Stimulated activated CD8-positive, alpha-beta memory T cell treated with anti-CD3 and anti-CD28 coated beads, Interleukin-15, amount 100 ng/mL, for 4 hours (primary cell): Measurements from ENCODE around the gene PHACTR1.

Experiments
- DNase-seq, 2 donors: peaks; one replicate each; pipeline ENCODE4 v3.0.0-alpha.2; 2020; ENCODE audit warnings: low read depth in 2 of 2

Gene PHACTR1

DNA sequence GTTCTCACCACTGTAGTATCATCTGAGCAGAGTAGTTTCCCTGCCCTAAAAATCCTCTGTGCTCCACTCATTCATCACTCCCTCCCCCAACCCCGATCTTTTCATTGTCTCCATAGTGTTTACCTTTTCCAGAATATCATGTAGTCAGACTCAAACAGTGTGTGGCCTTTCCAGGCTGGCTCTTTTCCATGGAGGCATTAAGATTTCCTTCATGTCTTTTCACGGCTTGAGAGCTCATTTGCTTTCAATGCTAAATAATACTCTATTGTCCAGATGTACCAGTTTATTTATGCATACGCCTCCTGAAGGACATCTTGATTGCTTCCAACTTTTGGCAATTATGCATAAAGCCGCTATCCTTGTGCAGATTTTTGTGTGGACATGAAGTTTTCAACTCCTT lies 235.8 kb downstream of the PHACTR1 start:
- no peak for DNase-seq

DNA sequence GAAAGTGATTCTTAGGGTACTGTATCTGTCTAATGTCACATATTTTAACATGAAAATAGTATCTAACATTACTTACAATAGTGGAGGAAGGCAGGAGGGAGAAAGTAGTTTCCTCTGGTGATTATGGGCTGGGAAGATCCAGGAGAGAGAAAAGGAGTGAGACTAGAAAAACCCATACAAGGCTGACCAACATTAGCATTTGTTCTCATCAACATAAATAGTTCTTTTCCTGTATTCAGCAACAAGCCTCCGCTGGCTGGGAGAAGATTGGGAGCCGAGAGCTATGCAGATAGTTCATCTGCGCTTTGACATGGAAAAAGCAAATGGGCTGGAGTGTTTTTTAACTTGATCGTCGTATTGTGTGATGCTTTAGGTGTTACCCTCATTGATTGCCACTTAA lies 239.4 kb downstream of the PHACTR1 start:
- no peak for DNase-seq

DNA sequence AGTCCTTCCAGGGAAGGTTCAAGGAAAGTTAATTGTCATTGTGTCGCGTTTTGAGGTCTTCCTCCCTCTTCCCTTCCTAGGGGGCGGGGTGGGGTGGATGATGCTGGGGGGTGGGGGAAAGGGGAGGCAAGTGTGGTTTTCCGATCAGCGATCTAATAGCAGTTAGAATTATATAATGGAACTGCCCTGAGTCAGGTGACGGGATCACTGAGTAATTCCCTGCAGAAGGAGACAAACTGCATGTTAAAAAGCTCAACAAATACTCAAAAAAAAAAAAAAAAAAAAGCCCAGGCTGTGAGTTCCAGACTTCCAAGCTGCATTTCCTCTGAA lies 240.4 kb downstream of the PHACTR1 start:
- no peak for DNase-seq

DNA sequence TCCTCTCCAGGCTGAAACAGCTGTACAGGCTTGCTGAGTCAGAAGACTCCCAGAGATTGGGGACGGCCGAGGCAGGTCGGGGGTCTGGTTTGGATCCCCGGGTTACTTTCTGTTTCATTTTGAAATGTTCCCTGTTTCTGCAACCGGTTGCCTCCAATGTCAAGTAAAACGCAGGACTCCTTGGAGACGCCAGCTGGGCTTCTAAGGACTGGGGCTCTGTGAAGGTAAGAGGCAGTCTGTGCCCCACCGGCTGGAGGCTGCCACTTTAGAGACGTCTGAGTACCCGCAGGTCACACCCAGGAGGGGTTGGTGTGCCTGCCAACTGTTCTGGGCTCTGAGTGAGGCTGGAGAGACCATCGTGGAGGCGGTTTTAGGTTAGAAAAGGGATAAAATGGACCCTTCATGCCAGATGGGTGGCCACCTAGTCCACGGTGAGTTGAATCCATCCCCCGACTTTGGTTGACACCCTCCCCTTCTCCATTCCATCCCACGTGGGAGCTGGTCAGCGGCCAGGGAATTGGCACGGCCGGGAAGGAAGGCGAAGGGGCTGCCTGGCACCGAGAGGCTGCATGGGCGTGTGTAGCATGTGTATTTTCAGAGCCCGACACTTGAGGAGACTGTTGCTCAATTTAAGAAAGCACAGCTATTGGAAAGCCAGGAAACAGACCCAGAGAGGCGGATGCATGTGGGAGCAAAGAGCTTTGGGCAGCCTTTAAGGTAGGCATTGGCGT lies 240.9 kb downstream of the PHACTR1 start:
- DNase-seq, result no peak

DNA sequence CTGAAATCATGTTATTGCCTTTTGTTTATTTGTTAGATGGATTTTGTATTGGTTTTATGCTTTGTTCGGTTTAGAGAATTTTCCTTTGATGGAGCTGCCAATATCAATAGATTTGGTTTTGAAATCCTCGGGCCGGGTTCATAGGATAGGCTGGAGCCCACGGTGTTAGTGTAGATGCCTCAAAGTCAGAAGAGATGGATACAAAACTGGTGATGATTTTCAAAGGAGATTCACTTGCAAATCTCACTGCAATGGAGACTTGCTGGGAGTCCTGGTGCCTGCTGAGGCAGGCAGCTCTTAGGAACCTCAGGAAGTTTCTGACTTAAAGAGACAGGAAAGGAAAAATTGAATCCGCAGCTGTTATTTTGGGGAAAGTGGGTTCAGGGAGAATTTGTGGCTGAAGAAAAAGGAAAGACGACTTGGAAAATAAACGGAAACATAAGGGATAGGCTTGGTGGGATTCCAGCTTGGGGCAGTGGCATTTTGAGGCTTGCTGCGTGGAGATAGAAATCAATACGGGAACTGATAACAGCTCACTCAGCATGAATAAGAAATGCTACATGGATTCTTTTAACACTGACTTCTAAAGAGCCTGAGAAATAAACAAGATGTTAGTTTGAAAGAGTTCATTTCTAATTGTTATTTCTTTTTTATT lies 241.6 kb downstream of the PHACTR1 start:
- DNase-seq, result no peak

DNA sequence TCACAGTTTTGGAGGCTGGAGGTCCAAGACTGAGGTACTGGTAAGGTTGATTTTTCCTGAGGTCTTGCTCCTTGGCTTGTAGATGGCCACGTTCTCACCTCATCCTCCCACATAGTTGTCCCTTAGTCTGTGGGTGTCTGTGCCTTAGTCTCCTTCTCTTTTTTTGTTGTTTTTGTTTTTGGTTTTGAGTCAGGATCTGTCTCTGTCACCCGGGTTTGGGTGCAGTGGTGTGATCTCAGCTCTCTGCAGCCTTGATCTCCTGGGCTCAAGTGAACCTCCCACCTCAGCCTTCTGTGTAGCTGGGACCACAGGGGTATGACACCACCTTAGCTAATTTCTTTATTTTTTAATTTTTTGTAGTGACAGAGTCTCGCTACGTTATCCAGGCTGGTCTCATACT lies 245.2 kb downstream of the PHACTR1 start:
- no peak for DNase-seq

DNA sequence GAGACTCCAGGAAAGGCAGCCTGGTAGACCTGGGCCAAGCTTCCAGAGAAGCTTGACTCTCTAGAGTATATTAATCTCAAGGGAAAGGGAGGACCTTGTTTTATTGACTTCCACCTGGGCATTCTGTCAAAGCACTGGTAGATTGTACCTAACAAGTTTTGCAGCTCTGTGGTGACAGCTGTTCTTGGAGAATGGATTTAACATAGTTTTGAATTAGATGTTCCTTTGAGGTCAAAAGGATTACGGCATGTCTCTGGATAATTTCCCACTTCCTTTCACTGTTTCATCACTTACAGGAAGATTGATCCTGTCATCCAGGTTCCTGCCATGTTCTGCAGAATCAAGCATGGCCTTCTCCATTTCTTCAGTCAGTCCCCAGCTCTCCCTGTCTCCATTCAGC lies 246.0 kb downstream of the PHACTR1 start:
- no peak for DNase-seq

DNA sequence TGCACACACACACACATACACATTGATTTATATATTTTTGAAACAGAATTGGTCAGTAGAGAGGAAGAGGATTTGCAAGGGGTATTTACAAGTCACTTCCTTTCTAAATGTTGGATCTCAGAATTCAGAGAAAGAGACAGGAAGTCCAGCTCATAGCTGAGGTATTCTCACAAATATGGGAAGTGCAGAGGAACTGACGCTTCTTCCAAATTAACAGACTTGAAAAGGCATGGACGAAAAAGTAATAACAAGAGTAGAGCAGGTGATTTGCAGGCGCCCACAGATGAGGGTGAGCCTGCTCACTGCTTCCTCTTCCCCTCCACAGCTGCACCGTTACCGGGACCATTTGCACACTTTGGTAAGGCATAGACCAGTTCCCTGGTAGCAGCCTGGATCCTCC lies 246.4 kb downstream of the PHACTR1 start:
- DNase-seq, result no peak

DNA sequence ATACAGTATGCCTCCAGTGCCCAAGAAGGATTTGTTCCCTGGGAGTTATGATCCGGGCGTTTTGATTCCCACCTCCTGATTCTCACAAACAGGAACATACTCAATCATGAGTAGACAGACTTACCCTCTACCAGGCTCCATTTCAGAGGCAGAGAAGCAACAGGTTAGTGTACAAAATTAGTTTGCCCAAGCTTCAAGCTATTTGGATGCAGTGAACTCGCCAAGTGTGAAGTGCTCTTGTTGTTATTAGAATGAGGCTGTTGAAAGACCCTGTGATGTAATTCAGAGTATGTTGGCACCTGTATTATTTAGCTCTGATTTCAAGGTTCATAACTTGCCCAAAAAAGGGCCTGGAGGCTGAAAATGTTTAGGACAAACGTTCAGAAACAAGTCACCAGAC lies 247.0 kb downstream of the PHACTR1 start:
- DNase-seq, result no peak

DNA sequence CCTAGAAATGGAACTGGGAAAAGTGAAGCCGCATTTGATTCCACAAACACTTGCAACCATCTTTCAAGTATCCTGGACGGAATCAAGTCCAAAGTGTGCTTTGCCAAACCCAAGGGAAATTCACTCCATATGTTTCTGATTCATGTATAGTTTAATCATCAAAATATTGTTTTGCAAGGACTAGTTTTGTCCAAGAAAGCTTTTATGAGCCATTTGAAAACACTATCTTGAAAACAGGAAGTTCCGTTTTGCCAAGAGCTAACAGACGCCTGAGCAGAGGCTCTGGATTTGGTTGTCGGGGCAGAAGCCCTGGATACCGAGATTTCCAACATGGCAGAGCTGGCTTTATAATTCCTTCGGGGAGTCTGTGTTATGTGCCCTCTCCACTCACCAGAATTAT lies 251.1 kb downstream of the PHACTR1 start:
- no peak for DNase-seq

DNA sequence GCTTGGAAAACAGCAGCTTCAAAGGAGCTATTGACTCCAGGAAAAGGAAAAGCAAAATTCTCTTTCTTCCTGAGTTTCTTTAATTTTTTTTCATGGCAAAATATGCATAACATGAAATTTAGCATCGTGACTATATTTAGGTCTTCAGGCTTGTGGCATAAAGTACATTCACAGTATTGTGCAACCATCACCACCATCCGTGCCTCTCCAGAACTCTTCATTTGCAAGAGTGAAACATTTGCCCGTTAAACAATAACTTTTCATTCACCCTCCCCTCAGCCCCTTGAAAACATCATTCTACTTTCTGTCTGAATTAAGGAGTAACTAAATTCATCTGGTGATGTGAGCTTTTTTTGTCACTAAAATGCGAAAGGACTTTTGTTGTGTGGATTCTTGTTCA lies 251.7 kb downstream of the PHACTR1 start:
- no peak for DNase-seq

DNA sequence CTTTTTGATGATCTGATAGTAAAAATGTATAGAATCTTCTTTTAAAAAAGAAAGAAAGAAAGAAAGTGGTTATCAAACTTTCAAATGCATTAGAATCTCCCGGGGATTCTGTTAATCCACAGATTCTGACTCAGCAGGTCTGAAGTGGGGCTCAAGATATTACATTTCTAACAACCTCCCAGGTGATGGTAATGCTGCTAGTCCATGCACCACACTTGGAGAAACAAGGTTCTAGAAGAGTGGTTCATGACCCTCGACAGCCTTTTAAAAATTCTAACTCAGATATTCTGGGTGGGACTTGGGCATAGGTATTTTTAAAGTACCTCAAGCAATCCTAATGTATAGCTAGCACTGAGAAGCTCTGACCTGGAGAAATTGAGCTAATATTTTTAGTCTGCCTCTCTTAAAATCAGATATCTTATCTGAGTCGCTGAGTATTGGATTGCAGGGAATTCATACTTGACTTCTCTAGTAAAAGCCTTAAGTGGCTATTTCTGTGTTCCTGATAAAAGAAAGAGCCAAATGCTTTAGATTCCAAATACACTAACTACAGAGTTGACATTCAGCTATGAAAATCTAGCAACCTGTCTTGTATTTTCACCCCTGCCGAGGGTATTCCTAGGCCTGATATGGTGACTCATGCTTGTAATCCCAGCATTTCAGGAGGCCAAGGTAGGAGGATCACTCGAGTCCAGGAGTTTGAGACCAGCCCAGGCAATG lies 252.4 kb downstream of the PHACTR1 start:
- no peak for DNase-seq

DNA sequence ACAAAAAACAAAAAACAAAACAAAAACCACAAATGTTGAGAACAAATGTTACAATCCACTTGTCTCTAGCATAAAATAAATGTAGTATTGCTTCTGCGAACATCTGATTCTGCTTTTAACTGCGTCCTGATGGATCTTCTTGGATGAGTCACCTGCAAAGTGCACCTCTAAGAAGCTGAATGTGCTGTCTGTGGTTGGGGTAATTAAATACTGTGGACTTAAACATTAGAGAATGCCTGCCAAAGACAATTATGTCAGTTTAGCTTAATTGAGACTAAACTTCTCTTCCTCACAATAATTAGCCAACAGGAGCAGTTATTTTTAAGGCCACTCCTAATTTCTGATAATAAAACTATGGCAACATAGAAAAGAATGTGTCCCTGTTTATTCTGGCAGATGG lies 253.4 kb downstream of the PHACTR1 start:
- DNase-seq, result no peak

DNA sequence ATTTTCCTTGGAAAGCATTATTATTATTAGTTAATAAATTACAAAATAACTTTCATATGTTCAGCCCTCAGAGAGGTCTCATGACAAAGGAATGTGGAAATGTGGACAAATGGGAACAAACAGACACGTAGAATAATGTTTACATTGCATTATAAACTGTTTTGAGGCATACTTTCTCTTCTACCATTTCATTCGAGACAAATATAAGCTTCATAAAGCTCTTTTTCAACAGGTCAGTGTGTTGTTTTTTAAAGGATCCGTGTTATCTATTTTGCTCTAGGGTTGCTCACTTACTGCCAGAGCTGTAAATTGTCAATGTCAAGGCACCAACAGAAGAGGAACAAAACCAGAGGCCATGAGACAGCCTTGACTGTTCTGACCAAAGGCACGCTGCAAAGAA lies 256.8 kb downstream of the PHACTR1 start:
- DNase-seq, result no peak

DNA sequence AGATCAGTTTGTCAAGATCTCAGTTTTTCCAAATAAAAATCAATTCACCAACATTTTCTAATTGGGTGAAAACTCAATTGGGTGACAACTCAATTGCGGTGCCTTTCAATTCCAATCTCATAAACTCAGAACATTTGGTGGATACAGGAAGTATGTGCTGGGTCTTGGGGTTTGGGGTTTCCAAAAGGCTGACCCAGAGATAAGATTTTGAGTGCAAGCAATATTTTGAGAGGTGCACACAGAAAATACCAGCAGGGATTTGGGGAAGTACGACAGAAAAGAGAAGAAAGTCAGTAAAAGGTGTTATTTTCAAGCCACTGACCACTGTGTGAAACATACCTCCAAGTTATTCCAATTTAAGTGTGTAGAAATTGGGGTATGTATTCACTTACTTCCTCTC lies 258.0 kb downstream of the PHACTR1 start:
- no peak for DNase-seq

DNA sequence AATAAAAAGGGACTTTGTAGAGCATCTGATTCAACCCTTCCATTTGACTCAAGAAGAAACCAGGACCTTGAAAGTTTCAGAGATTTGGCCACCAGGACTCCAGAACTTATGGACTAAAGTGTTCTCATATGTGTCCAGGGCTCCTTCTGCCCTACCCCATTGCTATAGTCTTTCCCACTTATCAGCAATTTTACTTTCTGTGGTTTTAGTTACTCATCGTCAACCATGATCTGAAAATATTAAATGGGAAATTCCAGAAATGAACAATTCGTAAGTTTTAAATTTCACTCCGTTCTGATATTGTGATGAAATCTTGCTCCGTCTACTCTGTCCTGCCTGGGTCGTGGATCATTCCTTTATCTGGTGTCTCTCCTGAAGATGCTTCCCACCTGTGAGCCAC lies 259.8 kb downstream of the PHACTR1 start:
- no peak for DNase-seq

DNA sequence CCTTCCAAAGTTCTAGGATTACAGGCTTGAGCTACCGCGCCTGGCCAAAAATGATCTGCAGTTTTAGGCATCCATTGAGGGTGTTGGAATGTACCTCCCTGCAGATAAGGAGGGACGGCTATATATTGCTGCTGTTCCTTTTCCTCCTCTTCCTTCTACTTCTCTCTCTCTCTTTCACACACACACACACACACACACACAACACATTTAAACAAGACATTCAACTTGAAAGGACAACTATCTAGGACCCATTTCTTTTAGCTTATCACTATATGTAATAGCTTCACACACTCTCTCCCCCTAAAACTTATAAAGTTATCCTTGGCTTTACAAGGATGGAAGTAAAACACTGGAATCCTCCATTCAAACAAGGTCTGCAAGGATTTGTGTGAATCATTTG lies 260.6 kb downstream of the PHACTR1 start:
- no peak for DNase-seq

DNA sequence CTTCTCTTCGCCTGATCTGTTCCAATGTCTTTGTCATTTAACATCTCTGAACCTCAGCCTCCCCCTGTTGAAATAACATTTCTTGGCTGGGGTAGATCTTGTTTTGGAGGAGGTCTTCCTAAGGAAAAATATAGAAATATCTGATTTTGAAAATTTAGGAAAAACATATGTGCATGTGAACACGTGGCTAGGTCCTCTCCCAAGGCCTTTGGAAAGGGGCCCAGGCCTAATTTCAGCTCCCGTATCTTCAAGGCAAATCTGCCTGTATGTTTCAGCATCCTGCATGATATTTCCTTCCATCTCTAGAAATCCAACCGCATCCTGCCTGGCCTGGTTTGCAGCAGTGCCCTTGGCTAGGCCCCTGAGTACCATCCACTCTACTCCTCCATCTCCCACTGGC lies 261.2 kb downstream of the PHACTR1 start:
- no peak for DNase-seq

DNA sequence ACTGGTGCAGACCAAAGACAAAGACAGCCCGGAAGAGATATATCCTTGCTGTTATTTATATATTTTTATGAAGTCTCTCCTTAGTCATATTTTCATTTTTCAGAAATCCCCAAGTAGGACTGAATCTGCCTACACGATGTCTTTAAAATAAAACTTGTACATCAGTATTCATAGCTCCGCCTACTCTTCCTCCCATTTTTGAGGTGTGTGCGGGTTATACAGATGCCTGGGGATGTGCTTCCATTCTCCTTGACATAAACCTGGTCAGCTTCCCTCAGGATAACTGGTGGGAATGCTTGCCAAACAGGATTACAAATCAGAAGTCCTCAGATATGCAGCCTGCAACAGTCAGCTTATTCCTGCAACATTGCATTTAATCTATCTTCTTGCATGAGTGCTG lies 264.2 kb downstream of the PHACTR1 start:
- DNase-seq, result no peak

DNA sequence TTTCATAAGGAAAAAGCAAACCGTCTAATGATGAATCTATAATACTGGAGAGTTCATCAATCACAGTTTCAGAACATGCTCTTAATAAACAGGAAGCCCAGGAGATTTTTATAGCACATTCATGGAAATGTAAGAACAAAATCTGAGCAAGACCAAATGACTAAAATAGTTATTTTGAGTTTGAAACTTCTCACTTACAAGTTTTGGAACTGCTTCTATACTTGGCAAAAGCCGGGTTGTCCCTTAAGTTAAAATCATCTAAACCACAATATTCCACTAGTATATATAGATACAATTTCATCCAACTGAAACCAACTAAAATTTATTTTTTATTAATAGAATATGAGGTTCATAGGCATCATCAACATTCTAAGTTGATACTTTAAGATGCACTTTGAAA lies 268.2 kb downstream of the PHACTR1 start:
- no peak for DNase-seq

DNA sequence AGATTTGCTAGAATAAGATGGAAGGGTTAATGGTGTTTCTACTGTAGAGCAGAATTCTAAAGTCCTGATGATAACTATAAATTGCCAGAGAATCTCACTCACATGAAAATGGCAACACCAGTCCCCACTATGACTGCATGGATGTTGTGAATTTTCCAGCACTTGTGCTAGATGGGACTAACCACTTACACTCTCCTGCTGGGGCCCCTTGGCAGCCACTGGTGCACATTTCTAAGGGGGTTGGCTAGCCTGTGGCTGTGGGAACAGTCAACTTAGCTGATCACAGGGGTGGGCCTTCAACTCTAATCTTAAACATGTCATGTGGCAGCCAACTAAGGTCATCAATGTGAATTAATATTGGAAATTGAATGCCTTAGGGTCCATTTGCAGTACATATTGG lies 271.2 kb downstream of the PHACTR1 start:
- no peak for DNase-seq

DNA sequence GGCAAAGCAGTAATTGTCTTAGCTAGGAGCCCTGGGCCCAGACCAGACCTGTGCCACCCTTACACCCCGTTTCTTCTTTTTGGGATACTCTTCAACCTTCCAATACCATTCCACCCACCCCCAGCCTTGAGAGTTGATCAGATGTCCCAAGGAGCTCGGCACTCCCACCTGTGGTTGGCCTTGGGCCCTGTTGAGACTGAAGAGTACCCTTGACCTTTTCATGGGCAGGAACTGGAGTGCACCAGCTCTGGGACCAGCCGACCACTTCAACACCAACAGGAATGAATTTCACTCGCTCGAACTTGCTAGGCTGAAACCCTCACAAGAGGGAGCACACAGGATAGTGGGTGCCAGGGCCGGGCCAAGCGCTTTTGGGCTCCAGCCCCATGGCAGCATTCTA lies 273.6 kb downstream of the PHACTR1 start:
- no peak for DNase-seq

DNA sequence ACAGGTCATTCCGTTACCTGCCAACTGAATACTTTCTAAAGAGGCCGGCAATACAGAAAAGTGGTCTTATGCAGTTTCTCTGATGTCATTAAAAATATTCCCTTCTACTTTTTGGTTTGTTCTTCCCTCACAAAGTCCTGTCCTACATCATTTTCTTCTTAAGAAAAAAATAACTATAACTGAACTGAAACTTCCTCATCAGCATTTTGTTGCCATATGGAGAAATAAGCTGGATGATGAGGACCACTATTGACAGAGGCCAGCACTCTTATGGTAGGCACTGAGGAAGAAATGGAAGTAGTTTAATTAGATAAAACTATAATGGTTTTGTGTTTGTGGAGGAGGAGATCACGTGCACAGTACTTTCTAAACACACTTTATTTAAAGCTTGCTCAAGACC lies 274.9 kb downstream of the PHACTR1 start:
- no peak for DNase-seq
